WTC11 (cell line): ENCODE data around the gene GOSR1. TPM values are rescaled to one million over a fixed set of nuclear protein-coding genes. Genes with fewer than 3 reads are reported as not detected.

Experiments used
- ATAC-seq: fragments of 200-7000 bp; cut with Tn5 transposase; 2 replicates; pipeline ENCODE4 v1.10.0; 2021; ENCODE audit warnings: mild to moderate bottlenecking, moderate library complexity
- CTCF ChIA-PET: fragments of 300-600 bp; sonication (Branson Sonifier 250); formaldehyde crosslinking; loops from one replicate; lab custom pipeline; 2021; ENCODE audit warnings: antibody characterized with exemption; lab: Charles Lee
- POLR2A ChIA-PET: fragments of 350-600 bp; sonication (Branson Sonifier 250); formaldehyde crosslinking; loops from one replicate; lab custom pipeline; 2021; ENCODE audit warnings: antibody characterized with exemption; lab: Charles Lee
- DNase-seq: peaks from one replicate; pipeline ENCODE4 v3.0.0; 2021; ENCODE audit warnings: low spot score
- H3K27ac Mint-ChIP-seq: 2 replicates; pipeline ENCODE4 v1.8.0; 2021; ENCODE audit warnings: mixed read lengths
- H3K27me3 Mint-ChIP-seq: 2 replicates; pipeline ENCODE4 v1.8.0; 2021; ENCODE audit warnings: low read depth, mild to moderate bottlenecking, moderate library complexity, mixed read lengths
- H3K36me3 Mint-ChIP-seq: 2 replicates; pipeline ENCODE4 v1.8.0; 2021; ENCODE audit warnings: mixed read lengths
- H3K4me1 Mint-ChIP-seq: 2 replicates; pipeline ENCODE4 v1.8.0; 2022; ENCODE audit warnings: mixed read lengths
- H3K4me3 Mint-ChIP-seq: 2 replicates; pipeline ENCODE4 v1.8.0; 2021; ENCODE audit warnings: mild to moderate bottlenecking, moderate library complexity, mixed read lengths
- H3K9me3 Mint-ChIP-seq: 2 replicates; pipeline ENCODE4 v1.8.0; 2021; ENCODE audit warnings: mixed read lengths
- ATF6 ChIP-seq: sonication (generic); formaldehyde crosslinking; IDR thresholded peaks from 2 replicates; pipeline ENCODE4 v1.8.1; 2023; ENCODE audit warnings: mild to moderate bottlenecking, missing genetic modification reagents
- CBFB ChIP-seq: sonication (generic); formaldehyde crosslinking; IDR thresholded peaks from 2 replicates; pipeline ENCODE4 v1.8.1; 2022; ENCODE audit warnings: mild to moderate bottlenecking, low read depth, missing genetic modification reagents
- EMX1 ChIP-seq: fragments of 250-450 bp; sonication (Bioruptor Pico); IDR thresholded peaks from 2 replicates; pipeline ENCODE4 v1.8.0; 2021; ENCODE audit warnings: mild to moderate bottlenecking
- GTF2I ChIP-seq: fragments of 250-450 bp; sonication (Bioruptor Pico); conservative IDR thresholded peaks from 2 replicates; pipeline ENCODE4 v1.4.0; 2021; ENCODE audit warnings: mild to moderate bottlenecking
- IRF2 ChIP-seq: sonication (generic); formaldehyde crosslinking; IDR thresholded peaks from 2 replicates; pipeline ENCODE4 v1.8.0; 2022; ENCODE audit warnings: low read depth, missing genetic modification reagents, borderline replicate concordance
- JAZF1 ChIP-seq: fragments of 250-450 bp; sonication (Bioruptor Pico); IDR thresholded peaks from 2 replicates; pipeline ENCODE4 v1.9.0; 2021; ENCODE audit warnings: moderate library complexity, mild to moderate bottlenecking, inconsistent platforms
- MYBL2 ChIP-seq: sonication (generic); formaldehyde crosslinking; IDR thresholded peaks from 2 replicates; pipeline ENCODE4 v1.8.1; 2023; ENCODE audit warnings: mild to moderate bottlenecking, moderate library complexity, missing genetic modification reagents
- NFATC4 ChIP-seq: fragments of 250-450 bp; sonication (Bioruptor Pico); IDR thresholded peaks from 2 replicates; pipeline ENCODE4 v1.9.0; 2021; ENCODE audit warnings: mild to moderate bottlenecking
- NFE2L1 ChIP-seq: sonication (generic); formaldehyde crosslinking; IDR thresholded peaks from 2 replicates; pipeline ENCODE4 v1.8.1; 2023; ENCODE audit warnings: missing genetic modification reagents
- NFYB ChIP-seq: sonication (generic); formaldehyde crosslinking; conservative IDR thresholded peaks from 2 replicates; pipeline ENCODE4 v1.8.0; 2022; ENCODE audit warnings: low read depth, missing genetic modification reagents
- NR2C2 ChIP-seq: sonication (generic); formaldehyde crosslinking; IDR thresholded peaks from 2 replicates; pipeline ENCODE4 v1.8.0; 2022; ENCODE audit warnings: mild to moderate bottlenecking, missing genetic modification reagents
- NR3C1 ChIP-seq: sonication (generic); formaldehyde crosslinking; conservative IDR thresholded peaks from 2 replicates; pipeline ENCODE4 v1.8.1; 2023; ENCODE audit warnings: low read depth, mild to moderate bottlenecking, missing genetic modification reagents
- PRDM15 ChIP-seq: sonication (generic); formaldehyde crosslinking; IDR thresholded peaks from 2 replicates; pipeline ENCODE4 v1.8.0; 2022; ENCODE audit warnings: missing genetic modification reagents
- PREB ChIP-seq: sonication (generic); formaldehyde crosslinking; IDR thresholded peaks from 2 replicates; pipeline ENCODE4 v1.8.1; 2022; ENCODE audit warnings: mild to moderate bottlenecking, missing genetic modification reagents, moderate library complexity, borderline replicate concordance
- PRRX2 ChIP-seq: fragments of 250-450 bp; sonication (Bioruptor Pico); IDR thresholded peaks from 2 replicates; pipeline ENCODE4 v1.8.0; 2021; ENCODE audit warnings: mild to moderate bottlenecking
- SMAD4 ChIP-seq: sonication (generic); formaldehyde crosslinking; IDR thresholded peaks from 2 replicates; pipeline ENCODE4 v1.8.0; 2022; ENCODE audit warnings: mild to moderate bottlenecking, missing genetic modification reagents
- TCF7 ChIP-seq: sonication (generic); formaldehyde crosslinking; IDR thresholded peaks from 2 replicates; pipeline ENCODE4 v1.8.0; 2022; ENCODE audit warnings: mild to moderate bottlenecking, low read depth, missing genetic modification reagents, moderate library complexity
- TP53 ChIP-seq: sonication (generic); formaldehyde crosslinking; IDR thresholded peaks from 2 replicates; pipeline ENCODE4 v1.8.1; 2023; ENCODE audit warnings: mild to moderate bottlenecking, missing genetic modification reagents
- ZNF219 ChIP-seq: sonication (generic); formaldehyde crosslinking; IDR thresholded peaks from 2 replicates; pipeline ENCODE4 v1.8.0; 2023; ENCODE audit warnings: missing genetic modification reagents, mild to moderate bottlenecking, borderline replicate concordance
- ZNF396 ChIP-seq: fragments of 250-450 bp; sonication (Bioruptor Pico); IDR thresholded peaks from 2 replicates; pipeline ENCODE4 v1.8.0; 2021; ENCODE audit warnings: mild to moderate bottlenecking, moderate library complexity, borderline replicate concordance
- ZNF425 ChIP-seq: fragments of 250-450 bp; sonication (Bioruptor Pico); conservative IDR thresholded peaks from 2 replicates; pipeline ENCODE4 v1.9.0; 2021; ENCODE audit warnings: mild to moderate bottlenecking
- ZNF512 ChIP-seq: sonication (generic); formaldehyde crosslinking; IDR thresholded peaks from 2 replicates; pipeline ENCODE4 v1.8.1; 2022; ENCODE audit warnings: missing genetic modification reagents, borderline replicate concordance
- ZSCAN18 ChIP-seq: fragments of 250-450 bp; sonication (Bioruptor Pico); IDR thresholded peaks from 2 replicates; pipeline ENCODE4 v2.1.2; 2022; ENCODE audit warnings: mild to moderate bottlenecking, moderate library complexity
- total RNA-seq: library from RNA; stranded (reverse); gene quantifications from 3 replicates; pipeline ENCODE4 v1.2.3, GENCODE V29; 2021

GOSR1 gene
- total RNA-seq, 1 experiment from 2014 or later: 37.4 TPM

- no peak for TF ChIP-seq ZNF219 (CRISPR knock-in tag)
- no peak for TF ChIP-seq SMAD4 (CRISPR knock-in tag)
- TF ChIP-seq NR3C1: no peak
- no peak for TF ChIP-seq ZNF396
- no peak for TF ChIP-seq NR2C2
- TF ChIP-seq GTF2I (CRISPR knock-in tag): no peak
- no peak for TF ChIP-seq TP53 (CRISPR knock-in tag)
- no peak for TF ChIP-seq PRRX2
- no peak for TF ChIP-seq NFE2L1
Measured at GRCh38 chr17:30427611-30428010, 49.6 kb upstream of the GOSR1 start (continued).

- H3K4me3 Mint-ChIP-seq: no peak overlapping the region
- no peak for DNase-seq
- H3K4me1 Mint-ChIP-seq: peaks cover 12% of the 10 kb centered on the region
- H3K27me3 Mint-ChIP-seq: no peaks in the 10 kb centered on the region
- peak overlapping the region; percentile 9; the same call in 1 of the 2 replicates for H3K27ac Mint-ChIP-seq
- no peak for TF ChIP-seq NFYB
- no peak for TF ChIP-seq ATF6
- TF ChIP-seq ZSCAN18 (CRISPR knock-in tag): no peak
- TF ChIP-seq MYBL2: no peak
- no peak for TF ChIP-seq TCF7 (CRISPR knock-in tag)
- no peak for TF ChIP-seq NFATC4
- TF ChIP-seq JAZF1: no peak
- TF ChIP-seq CBFB: no peak
- TF ChIP-seq PREB: no peak
- TF ChIP-seq ZNF512 (CRISPR knock-in tag): no peak
- TF ChIP-seq ZNF425 (CRISPR knock-in tag): no peak
- TF ChIP-seq PRDM15 (CRISPR knock-in tag): no peak
- no peak for TF ChIP-seq IRF2 (CRISPR knock-in tag)
- TF ChIP-seq EMX1 (CRISPR knock-in tag): no peak
- no peak for TF ChIP-seq ZNF396
- no peak for ATAC-seq
- POLR2A ChIA-PET: no interaction called here
- H3K9me3 Mint-ChIP-seq: no peaks in the 10 kb centered on the region
- 0 out of 2 replicates have a peak, but pooled peaks cover 3% of the 10 kb centered on the region for H3K36me3 Mint-ChIP-seq
- CTCF ChIA-PET: no interaction called here
Measured at GRCh38 chr17:30429155-30429554, 48.1 kb upstream of the GOSR1 start.
